Measurements from ENCODE around the gene DNAJC1.

DNA sequence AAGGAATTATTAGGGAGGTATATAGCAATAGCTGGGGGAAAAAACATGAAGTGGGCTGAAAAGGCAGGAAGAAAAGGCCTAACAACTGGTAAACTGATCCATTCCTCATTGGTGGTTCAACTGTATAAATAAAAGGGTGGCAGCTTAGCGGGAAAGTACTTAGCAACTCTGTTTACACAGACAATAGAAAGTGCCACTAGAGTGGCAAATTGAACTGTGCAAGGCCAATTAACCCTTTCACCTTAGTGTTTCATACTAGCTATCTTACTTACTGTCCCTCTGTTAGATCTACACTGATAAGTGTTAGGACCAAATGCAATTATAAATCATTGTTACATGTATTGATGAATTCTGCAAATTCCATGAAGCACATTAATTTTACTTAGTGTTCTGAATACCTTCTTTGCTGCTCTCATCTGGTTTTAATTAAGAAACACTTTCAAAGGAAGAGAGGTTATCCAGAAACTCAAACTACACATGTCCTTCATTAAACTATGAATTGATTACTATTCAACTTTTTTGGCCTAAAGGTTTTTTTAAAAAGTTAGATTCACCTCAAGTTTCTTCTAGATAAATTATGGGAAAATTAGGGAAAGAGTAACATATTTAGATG, 28.0 kb downstream of the DNAJC1 start:
- TF ChIP-seq, protein P1, sequence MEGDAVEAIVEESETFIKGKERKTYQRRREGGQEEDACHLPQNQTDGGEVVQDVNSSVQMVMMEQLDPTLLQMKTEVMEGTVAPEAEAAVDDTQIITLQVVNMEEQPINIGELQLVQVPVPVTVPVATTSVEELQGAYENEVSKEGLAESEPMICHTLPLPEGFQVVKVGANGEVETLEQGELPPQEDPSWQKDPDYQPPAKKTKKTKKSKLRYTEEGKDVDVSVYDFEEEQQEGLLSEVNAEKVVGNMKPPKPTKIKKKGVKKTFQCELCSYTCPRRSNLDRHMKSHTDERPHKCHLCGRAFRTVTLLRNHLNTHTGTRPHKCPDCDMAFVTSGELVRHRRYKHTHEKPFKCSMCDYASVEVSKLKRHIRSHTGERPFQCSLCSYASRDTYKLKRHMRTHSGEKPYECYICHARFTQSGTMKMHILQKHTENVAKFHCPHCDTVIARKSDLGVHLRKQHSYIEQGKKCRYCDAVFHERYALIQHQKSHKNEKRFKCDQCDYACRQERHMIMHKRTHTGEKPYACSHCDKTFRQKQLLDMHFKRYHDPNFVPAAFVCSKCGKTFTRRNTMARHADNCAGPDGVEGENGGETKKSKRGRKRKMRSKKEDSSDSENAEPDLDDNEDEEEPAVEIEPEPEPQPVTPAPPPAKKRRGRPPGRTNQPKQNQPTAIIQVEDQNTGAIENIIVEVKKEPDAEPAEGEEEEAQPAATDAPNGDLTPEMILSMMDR (IDR thresholded peaks at IDR 0.05) = no peak
- TF ChIP-seq POLR2A (IDR thresholded peaks at IDR 0.05) = no peak
